Ovary (tissue), 9 donors: Measurements from ENCODE around the gene SCO2. TPM values are rescaled to one million over a fixed set of nuclear protein-coding genes. Genes with fewer than 3 reads are reported as not detected.
A peak's percentile ranks its signal among the peaks of the same experiment; 100 is the strongest.

Source experiments
- DNase-seq, 5 donors: peaks; one replicate each; pipeline ENCODE4 v3.0.0-alpha.2; 2019 to 2020
- H3K27ac ChIP-seq, 2 donors: fragments of 200-600 bp; one replicate each; pipeline versions ENCODE4 v1.5.1 to v1.8.0; 2019 to 2022
- H3K27me3 ChIP-seq: fragments of 200-600 bp; one replicate; pipeline ENCODE4 v1.8.0; 2022
- H3K36me3 ChIP-seq: fragments of 200-600 bp; sonication (generic); one replicate; pipeline ENCODE4 v1.5.1; 2019
- H3K4me1 ChIP-seq: one replicate; pipeline ENCODE4 v1.8.1; 2013; ENCODE audit warnings: mild to moderate bottlenecking, moderate library complexity; ENCODE audit not compliant: insufficient read depth
- H3K4me3 ChIP-seq: fragments of 200-600 bp; sonication (generic); one replicate; pipeline ENCODE4 v1.5.1; 2017
- H3K9me3 ChIP-seq, 2 donors: fragments of 200-600 bp in 1 of 2; sonication (generic) in 1 of 2; one replicate each; pipeline versions ENCODE4 v1.5.1 to v1.8.1; 2013 to 2019; ENCODE audit warnings: mild to moderate bottlenecking in 1 of 2, moderate library complexity in 1 of 2
- CTCF ChIP-seq, 3 donors: fragments of 450-650 bp in 2 of 3; fragments of 200-600 bp in 1 of 3; IDR thresholded peaks; one replicate each; pipeline versions ENCODE4 v1.5.1 to v1.8.0; 2016 to 2022; ENCODE audit warnings: antibody characterized with exemption in 3 of 3, mild to moderate bottlenecking in 1 of 3
- EP300 ChIP-seq: sonication (generic); formaldehyde crosslinking; IDR thresholded peaks from one replicate; pipeline ENCODE4 v1.6.1; 2017; ENCODE audit warnings: antibody characterized with exemption
- POLR2A ChIP-seq: fragments of 450-650 bp; IDR thresholded peaks from one replicate; pipeline ENCODE4 v1.6.1; 2017; ENCODE audit warnings: antibody characterized with exemption, mild to moderate bottlenecking, moderate library complexity
- WGBS, 3 donors: extraction: QIAGEN DNeasy Blood & Tissue Kit in 1 of 3; methylation state at CpG; one replicate each; pipeline versions ENCODE4 v1.1.5 to v1.1.7; 2013 to 2017; 5-methylcytosine and 5-hydroxymethylcytosine counted together
- intact Hi-C, 4 donors: fragments of 100-400 bp; cut with DNase I; formaldehyde crosslinking; loops; one replicate each; pipeline versions ENCODE4 v1.11.0 to v1.15.1; 2022 to 2023
- polyA plus RNA-seq, 2 donors: library from polyadenylated mRNA; stranded (reverse); fragments of 200-250 nt in 1 of 2; fragments of 350-450 nt in 1 of 2; fragmentation: Illumina TruSeq in 1 of 2; extraction: RNeasy Lipid Tissue Mini Kit (QIAGEN cat#74804) in 1 of 2; gene quantifications; one replicate each; pipeline ENCODE4 v1.2.3, GENCODE V29; 2013 to 2014
- total RNA-seq, 7 donors: library from RNA; depleted of rRNA in 2 of 7; stranded (reverse); fragments of >200 nt in 2 of 7; fragmentation: NEBNext Ultra II Directional in 3 of 7; extraction: Animal tissue kit (Norgen Biotek cat#: 25700) in 3 of 7; gene quantifications; one replicate each; pipeline versions ENCODE4 v1.1.0 to v1.2.4, GENCODE V29; 2016 to 2023
- donor health status: DM: no; HTN: no; CAD: no; lungs with moderate emphysema.
- donor health status: DM: no; HTN: no; CAD: no.
- donor health status: Bipolar disorder and iron deficiency.
- donor health status: DM: yes; HTN: yes; CAD: no.
- donor health status: DM: no; HTN: no; CAD: no.
- donor health status: DM: yes; HTN: yes; CAD: no.

Gene SCO2
- total and polyA plus RNA-seq, 9 donors = 0.73 to 5.1 (median 0.97) TPM; not detected in 4

GRCh38 chr22:50473855-50474671, 51.3 kb downstream of the SCO2 start:
- H3K4me1 ChIP-seq = peaks cover 31% of the 10 kb centered on the region
- no peaks in the 10 kb centered on the region for H3K9me3 ChIP-seq
- peak overlapping the region; percentile 24 to 57 for H3K27ac ChIP-seq
- no peak for TF ChIP-seq POLR2A
- TF ChIP-seq EP300 = no peak
- TF ChIP-seq CTCF (IDR thresholded peaks at IDR 0.05) = no peak
- peak overlapping the region; percentile 92 for H3K4me3 ChIP-seq
- H3K36me3 ChIP-seq = no peaks in the 10 kb centered on the region
- WGBS, 3 donors = 3 to 5% (median 4%) methylated on average over 56 to 62 of the region's 62 CpGs
- H3K27me3 ChIP-seq = no peaks in the 10 kb centered on the region
- intact Hi-C loops = no loop called here
- DNase-seq = peak in 2 of 5 donors; percentile 57 to 60

Other genes with a start within 250 kb of the SCO2 start
- gene PLXNB2, start 218.0 kb downstream of the SCO2 start, total RNA-seq = 100 to 1,000 TPM; 121 to 274 (median 229) TPM
- gene PLXNB2, start 218.0 kb downstream of the SCO2 start, polyA plus RNA-seq = 100 to 1,000 TPM in 1 of 2 donors, 10 to 100 TPM in 1; 26.5 to 135 TPM
- 10 to 100 TPM in 2 of 7 donors, 1 to 10 TPM in 5; 2.6 to 17.3 (median 7.4) TPM for gene DENND6B, start 198.6 kb downstream of the SCO2 start, total RNA-seq
- gene DENND6B, start 198.6 kb downstream of the SCO2 start, polyA plus RNA-seq = 1 to 10 TPM in 1 of 2 donors, under 1 TPM in 1; 0.38 to 5.6 TPM
- gene PPP6R2, start 182.3 kb downstream of the SCO2 start, total RNA-seq = 10 to 100 TPM; 30.1 to 52.9 (median 37.8) TPM
- gene PPP6R2, start 182.3 kb downstream of the SCO2 start, polyA plus RNA-seq = 10 to 100 TPM in 1 of 2 donors, 1 to 10 TPM in 1; 8.2 to 33.4 TPM
- gene SBF1, start 50.6 kb downstream of the SCO2 start, total RNA-seq = 10 to 100 TPM; 25.6 to 86.0 (median 65.1) TPM
- 10 to 100 TPM in 1 of 2 donors, 1 to 10 TPM in 1; 1.9 to 36.7 TPM for gene SBF1, start 50.6 kb downstream of the SCO2 start, polyA plus RNA-seq
- 1 to 10 TPM in 1 of 7 donors, under 1 TPM in 3, not detected in 3; 0.11 to 2.6 (median 0.21) TPM for gene ADM2, start 44.1 kb downstream of the SCO2 start, total RNA-seq
- gene ADM2, start 44.1 kb downstream of the SCO2 start, polyA plus RNA-seq = under 1 TPM; 0.01 to 0.03 TPM
- gene MIOX, start 38.7 kb downstream of the SCO2 start, total RNA-seq = under 1 TPM in 1 of 7 donors, not detected in 6; 0.20 TPM
- gene MIOX, start 38.7 kb downstream of the SCO2 start, polyA plus RNA-seq = not detected
- 10 to 100 TPM; 43.6 to 76.6 (median 60.9) TPM for gene LMF2, start 17.9 kb downstream of the SCO2 start, total RNA-seq
- 10 to 100 TPM in 1 of 2 donors, 1 to 10 TPM in 1; 1.5 to 52.3 TPM for gene LMF2, start 17.9 kb downstream of the SCO2 start, polyA plus RNA-seq
- 10 to 100 TPM; 37.1 to 61.5 (median 53.7) TPM for gene NCAPH2, start 17.4 kb downstream of the SCO2 start, total RNA-seq
- 10 to 100 TPM; 11.5 to 49.0 TPM for gene NCAPH2, start 17.4 kb downstream of the SCO2 start, polyA plus RNA-seq
- 10 to 100 TPM in 5 of 7 donors, 1 to 10 TPM in 2; 6.6 to 72.4 (median 15.9) TPM for gene TYMP, start 4.4 kb upstream of the SCO2 start, total RNA-seq
- 1 to 10 TPM; 2.7 to 8.4 TPM for gene TYMP, start 4.4 kb upstream of the SCO2 start, polyA plus RNA-seq
- under 1 TPM in 5 of 7 donors, not detected in 2; 0.10 to 0.12 (median 0.10) TPM for gene KLHDC7B, start 20.3 kb upstream of the SCO2 start, total RNA-seq
- gene KLHDC7B, start 20.3 kb upstream of the SCO2 start, polyA plus RNA-seq = under 1 TPM; 0.04 to 0.13 TPM
- not detected for gene SYCE3, start 37.3 kb upstream of the SCO2 start, total RNA-seq
- gene SYCE3, start 37.3 kb upstream of the SCO2 start, polyA plus RNA-seq = not detected
- gene CPT1B, start 52.8 kb upstream of the SCO2 start, total RNA-seq = 10 to 100 TPM in 1 of 7 donors, 1 to 10 TPM in 6; 3.6 to 10.6 (median 5.2) TPM
- 1 to 10 TPM; 2.5 to 4.2 TPM for gene CPT1B, start 52.8 kb upstream of the SCO2 start, polyA plus RNA-seq
- gene CHKB, start 57.3 kb upstream of the SCO2 start, total RNA-seq = 10 to 100 TPM; 34.9 to 73.2 (median 48.8) TPM
- gene CHKB, start 57.3 kb upstream of the SCO2 start, polyA plus RNA-seq = 10 to 100 TPM; 42.2 to 44.2 TPM
- 10 to 100 TPM in 4 of 7 donors, 1 to 10 TPM in 3; 5.0 to 28.4 (median 13.2) TPM for gene MAPK8IP2, start 75.2 kb upstream of the SCO2 start, total RNA-seq
- gene MAPK8IP2, start 75.2 kb upstream of the SCO2 start, polyA plus RNA-seq = 1 to 10 TPM; 1.1 to 6.0 TPM
- 10 to 100 TPM; 11.9 to 51.6 (median 19.9) TPM for gene ARSA, start 102.6 kb upstream of the SCO2 start, total RNA-seq
- 10 to 100 TPM in 1 of 2 donors, 1 to 10 TPM in 1; 2.1 to 13.1 TPM for gene ARSA, start 102.6 kb upstream of the SCO2 start, polyA plus RNA-seq
- gene SHANK3, start 147.2 kb upstream of the SCO2 start, total RNA-seq = 10 to 100 TPM in 2 of 7 donors, 1 to 10 TPM in 5; 2.6 to 23.2 (median 6.2) TPM
- 1 to 10 TPM; 2.7 to 9.8 TPM for gene SHANK3, start 147.2 kb upstream of the SCO2 start, polyA plus RNA-seq
- 1 to 10 TPM in 1 of 7 donors, under 1 TPM in 2, not detected in 4; 0.25 to 1.3 (median 0.64) TPM for gene ACR, start 212.6 kb upstream of the SCO2 start, total RNA-seq
- under 1 TPM; 0.33 TPM for gene ACR, start 212.6 kb upstream of the SCO2 start, polyA plus RNA-seq